ENCODE data around the gene A4GNT.

DNA sequence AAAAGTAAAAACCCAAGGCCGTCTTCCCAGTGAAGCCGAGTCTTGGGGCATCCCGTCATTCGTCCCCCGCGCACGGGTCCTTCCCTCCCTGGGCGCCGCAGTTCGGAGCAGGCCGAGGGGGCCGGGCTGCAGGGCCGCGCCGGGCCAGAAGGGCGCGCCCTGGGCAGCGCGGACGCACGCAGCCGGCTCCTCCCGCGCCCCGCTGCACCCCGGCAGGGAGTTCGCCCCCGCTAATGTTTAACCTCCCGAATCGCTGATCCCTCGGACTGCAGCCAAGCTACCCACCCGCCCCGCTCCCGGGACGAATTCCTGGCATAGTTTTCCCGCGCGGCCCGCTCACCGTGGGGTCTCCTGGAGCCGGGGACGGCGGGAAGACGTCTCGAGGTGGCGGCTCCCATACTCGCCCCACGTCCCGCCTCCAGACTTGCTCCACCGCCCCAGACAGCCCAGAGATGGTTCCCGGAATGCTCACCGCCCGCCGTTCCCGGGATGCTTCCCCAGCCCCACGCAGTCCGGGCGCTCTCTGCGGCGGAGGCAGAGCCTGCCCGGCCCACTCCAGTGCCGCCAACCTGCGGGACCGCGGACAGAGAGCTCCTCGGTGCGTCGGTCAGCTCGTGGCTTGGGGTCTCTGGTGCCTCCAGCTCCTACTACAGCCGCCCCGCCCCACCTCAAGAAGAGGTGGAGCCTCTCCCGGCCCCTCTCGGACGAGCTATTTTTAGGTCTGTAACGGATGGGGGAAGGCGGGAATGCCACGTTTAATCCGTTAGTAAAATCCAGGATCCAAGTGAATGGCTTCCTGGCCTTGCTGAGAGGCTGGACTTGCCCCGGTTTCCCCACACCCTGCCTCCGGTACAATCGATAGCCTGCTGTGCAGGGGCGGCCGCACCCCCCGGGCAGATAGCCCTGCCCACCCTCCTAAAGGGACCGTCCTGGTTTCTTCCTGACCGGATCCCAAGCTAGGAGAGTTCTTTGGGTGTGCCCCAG is 16.9 kb downstream of the A4GNT start, which contains the start of gene DZIP1L:
- TF ChIP-seq, protein P1, sequence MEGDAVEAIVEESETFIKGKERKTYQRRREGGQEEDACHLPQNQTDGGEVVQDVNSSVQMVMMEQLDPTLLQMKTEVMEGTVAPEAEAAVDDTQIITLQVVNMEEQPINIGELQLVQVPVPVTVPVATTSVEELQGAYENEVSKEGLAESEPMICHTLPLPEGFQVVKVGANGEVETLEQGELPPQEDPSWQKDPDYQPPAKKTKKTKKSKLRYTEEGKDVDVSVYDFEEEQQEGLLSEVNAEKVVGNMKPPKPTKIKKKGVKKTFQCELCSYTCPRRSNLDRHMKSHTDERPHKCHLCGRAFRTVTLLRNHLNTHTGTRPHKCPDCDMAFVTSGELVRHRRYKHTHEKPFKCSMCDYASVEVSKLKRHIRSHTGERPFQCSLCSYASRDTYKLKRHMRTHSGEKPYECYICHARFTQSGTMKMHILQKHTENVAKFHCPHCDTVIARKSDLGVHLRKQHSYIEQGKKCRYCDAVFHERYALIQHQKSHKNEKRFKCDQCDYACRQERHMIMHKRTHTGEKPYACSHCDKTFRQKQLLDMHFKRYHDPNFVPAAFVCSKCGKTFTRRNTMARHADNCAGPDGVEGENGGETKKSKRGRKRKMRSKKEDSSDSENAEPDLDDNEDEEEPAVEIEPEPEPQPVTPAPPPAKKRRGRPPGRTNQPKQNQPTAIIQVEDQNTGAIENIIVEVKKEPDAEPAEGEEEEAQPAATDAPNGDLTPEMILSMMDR (IDR thresholded peaks at IDR 0.05) = peak; percentile 42 to 84 (median 70)
- peak in 1 of 2 donors; percentile 69 for TF ChIP-seq POLR2A (IDR thresholded peaks at IDR 0.05)
